ENCODE data around the gene TSPAN16.

TSPAN16 gene

GRCh38 chr19:11295665-11296245, at the start of gene TSPAN16:
TSS of gene TSPAN16 (plus strand) at chr19:11296160. CDS start at chr19:11296298, 138 bp downstream.
- DNase-seq, result no peak

- no peak for DNase-seq
Measured at GRCh38 chr19:11246941-11247340, 49.0 kb upstream of the TSPAN16 start.

- DNase-seq, result no peak
Measured at GRCh38 chr19:11247391-11247790, 48.6 kb upstream of the TSPAN16 start.

GRCh38 chr19:11247934-11248333, 48.0 kb upstream of the TSPAN16 start:
- no peak for DNase-seq

- no peak for DNase-seq
Measured at GRCh38 chr19:11248852-11249251, 47.1 kb upstream of the TSPAN16 start.

GRCh38 chr19:11251217-11251616, 44.7 kb upstream of the TSPAN16 start:
- DNase-seq, result no peak

- no peak for DNase-seq
Measured at GRCh38 chr19:11251650-11252314, 44.2 kb upstream of the TSPAN16 start.

GRCh38 chr19:11252665-11253355, 43.1 kb upstream of the TSPAN16 start:
- no peak for DNase-seq

- DNase-seq, result no peak
Measured at GRCh38 chr19:11254666-11255065, 41.3 kb upstream of the TSPAN16 start.

GRCh38 chr19:11256189-11256588, 39.8 kb upstream of the TSPAN16 start:
- no peak for DNase-seq

- DNase-seq, result no peak
Measured at GRCh38 chr19:11257846-11258380, 38.0 kb upstream of the TSPAN16 start.

- no peak for DNase-seq
Measured at GRCh38 chr19:11260996-11261395, 35.0 kb upstream of the TSPAN16 start.

GRCh38 chr19:11261431-11261970, 34.5 kb upstream of the TSPAN16 start:
- peak in 1 of 51 donors; percentile 8 for DNase-seq

GRCh38 chr19:11261971-11262839, 33.8 kb upstream of the TSPAN16 start, which contains the start of gene DOCK6:
TSS of gene DOCK6 (minus strand) at chr19:11262524. CDS start at chr19:11262440, 84 bp downstream.
- DNase-seq, result peak in 3 of 51 donors; percentile 10 to 32 (median 18)

GRCh38 chr19:11263726-11264125, 32.2 kb upstream of the TSPAN16 start:
- DNase-seq, result no peak

GRCh38 chr19:11264452-11265176, 31.3 kb upstream of the TSPAN16 start:
- no peak for DNase-seq

GRCh38 chr19:11265177-11265784, 30.7 kb upstream of the TSPAN16 start:
- no peak for DNase-seq

GRCh38 chr19:11265785-11266236, 30.1 kb upstream of the TSPAN16 start:
- no peak for DNase-seq

GRCh38 chr19:11267316-11268085, 28.5 kb upstream of the TSPAN16 start:
- no peak for DNase-seq
